Neural cell (in vitro differentiated cells): ENCODE results near the gene ARF3. TPM values are rescaled to one million over a fixed set of nuclear protein-coding genes. Genes with fewer than 3 reads are reported as not detected.
A peak's percentile ranks its signal among the peaks of the same experiment; 100 is the strongest.

ENCODE experiments used
- H2AFZ ChIP-seq: fragments of 200-600, 300-800 bp; sonication (generic), shearing (Covaris generic); 2 replicates; pipeline ENCODE4 v1.6.0; 2014; ENCODE audit warnings: low read depth, mild to moderate bottlenecking, antibody characterized with exemption, low read length, moderate library complexity
- H3F3A ChIP-seq: fragments of 200-600 bp; shearing (Covaris generic); 2 replicates; pipeline ENCODE4 v1.6.1; 2016; ENCODE audit warnings: mild to moderate bottlenecking, moderate library complexity, mixed read lengths, antibody characterized with exemption, low read length; ENCODE audit not compliant: insufficient read depth, poor library complexity, severe bottlenecking
- H3K27ac ChIP-seq: fragments of 200-600, 300-800 bp; sonication (generic), shearing (Covaris generic); 2 replicates; pipeline ENCODE4 v1.5.1; 2014; ENCODE audit warnings: mild to moderate bottlenecking, low read length, moderate library complexity
- H3K27me3 ChIP-seq: fragments of 300-800, 200-600 bp; sonication (generic), shearing (Covaris generic); 2 replicates; pipeline ENCODE4 v1.6.0; 2014; ENCODE audit warnings: mild to moderate bottlenecking, low read depth, low read length, moderate library complexity; ENCODE audit not compliant: insufficient read depth
- H3K36me3 ChIP-seq: fragments of 300-800, 200-600 bp; sonication (generic), shearing (Covaris generic); 2 replicates; pipeline ENCODE4 v1.5.1; 2014; ENCODE audit warnings: mild to moderate bottlenecking, antibody characterized with exemption, low read length, moderate library complexity; ENCODE audit not compliant: insufficient read depth
- H3K4me2 ChIP-seq: fragments of 300-800, 200-600 bp; sonication (generic), shearing (Covaris generic); 2 replicates; pipeline ENCODE4 v1.6.0; 2014; ENCODE audit warnings: mild to moderate bottlenecking, low read length
- H3K4me3 ChIP-seq: fragments of 300-800, 200-600 bp; sonication (generic), shearing (Covaris generic); 2 replicates; pipeline ENCODE4 v1.5.1; 2014; ENCODE audit warnings: mild to moderate bottlenecking, low read length, moderate library complexity
- H3K79me2 ChIP-seq: fragments of 200-600 bp; shearing (Covaris generic); replicated peaks from 2 replicates; pipeline ENCODE4 v1.6.0; 2014; ENCODE audit warnings: mild to moderate bottlenecking, low read length, moderate library complexity; ENCODE audit not compliant: insufficient read depth
- H3K9ac ChIP-seq: fragments of 300-800, 200-600 bp; sonication (generic), shearing (Covaris generic); 2 replicates; pipeline ENCODE4 v1.6.1; 2016; ENCODE audit warnings: mild to moderate bottlenecking, low read length, mixed read lengths
- H3K9me2 ChIP-seq: fragments of 200-600 bp; shearing (Covaris generic); 2 replicates; pipeline ENCODE4 v1.6.1; 2016; ENCODE audit warnings: mild to moderate bottlenecking, low read length, mixed read lengths; ENCODE audit not compliant: insufficient read depth
- H3K9me3 ChIP-seq: fragments of 200-600, 300-800 bp; sonication (generic), shearing (Covaris generic); 2 replicates; pipeline ENCODE4 v1.6.1; 2016; ENCODE audit warnings: mild to moderate bottlenecking, mixed run types, low read length, moderate library complexity, mixed read lengths
- H4K20me1 ChIP-seq: fragments of 200-600 bp; shearing (Covaris generic); 2 replicates; pipeline ENCODE4 v1.6.1; 2016; ENCODE audit warnings: mild to moderate bottlenecking, mixed run types; ENCODE audit not compliant: insufficient read depth
- CTCF ChIP-seq: fragments of 450-650 bp; IDR thresholded peaks from 2 replicates; pipeline ENCODE4 v1.5.1; 2014; ENCODE audit warnings: antibody characterized with exemption, mild to moderate bottlenecking, moderate library complexity; ENCODE audit not compliant: poor library complexity, severe bottlenecking
- EP300 ChIP-seq: fragments of 450-650 bp; conservative IDR thresholded peaks from 2 replicates; pipeline ENCODE4 v1.6.1; 2014; ENCODE audit warnings: antibody characterized with exemption, mild to moderate bottlenecking, moderate library complexity; ENCODE audit not compliant: poor library complexity, severe bottlenecking
- EZH2 ChIP-seq: fragments of 200-600, 300-800 bp; shearing (Covaris generic), sonication (generic); IDR thresholded peaks from 2 replicates; pipeline ENCODE4 v1.6.1; 2014; ENCODE audit warnings: antibody characterized with exemption, low read length, borderline replicate concordance, mild to moderate bottlenecking; ENCODE audit not compliant: insufficient read depth, poor library complexity, severe bottlenecking
- MXI1 ChIP-seq: fragments of 450-650 bp; conservative IDR thresholded peaks from 2 replicates; pipeline ENCODE4 v1.6.1; 2014; ENCODE audit warnings: antibody characterized with exemption, mild to moderate bottlenecking; ENCODE audit not compliant: poor library complexity, severe bottlenecking
- POLR2AphosphoS5 ChIP-seq: IDR thresholded peaks from 2 replicates; pipeline ENCODE4 v1.6.1; 2012
- RAD21 ChIP-seq: fragments of 450-650 bp; conservative IDR thresholded peaks from 2 replicates; pipeline ENCODE4 v1.6.1; 2014; ENCODE audit warnings: antibody characterized with exemption, mild to moderate bottlenecking, moderate library complexity
- SMC3 ChIP-seq: fragments of 450-650 bp; conservative IDR thresholded peaks from 2 replicates; pipeline ENCODE4 v1.6.1; 2014; ENCODE audit warnings: antibody characterized with exemption, mild to moderate bottlenecking, moderate library complexity; ENCODE audit not compliant: poor library complexity
- TAF1 ChIP-seq: IDR thresholded peaks from 2 replicates; pipeline ENCODE4 v1.6.1; 2012; ENCODE audit warnings: low read depth
- polyA plus RNA-seq: library from polyadenylated mRNA; depleted of rRNA; stranded (reverse); fragments of >200 nt; gene quantifications from 2 replicates; pipeline ENCODE4 v1.2.3, GENCODE V29; 2014
- TF ChIP-seq, protein P1 (sequence below): IDR thresholded peaks from 2 replicates; pipeline ENCODE4 v1.6.1; 2012; ENCODE audit warnings: borderline replicate concordance

The ARF3 gene
- polyA plus RNA-seq, 1 donor from 2014 or later, result 114 TPM

DNA sequence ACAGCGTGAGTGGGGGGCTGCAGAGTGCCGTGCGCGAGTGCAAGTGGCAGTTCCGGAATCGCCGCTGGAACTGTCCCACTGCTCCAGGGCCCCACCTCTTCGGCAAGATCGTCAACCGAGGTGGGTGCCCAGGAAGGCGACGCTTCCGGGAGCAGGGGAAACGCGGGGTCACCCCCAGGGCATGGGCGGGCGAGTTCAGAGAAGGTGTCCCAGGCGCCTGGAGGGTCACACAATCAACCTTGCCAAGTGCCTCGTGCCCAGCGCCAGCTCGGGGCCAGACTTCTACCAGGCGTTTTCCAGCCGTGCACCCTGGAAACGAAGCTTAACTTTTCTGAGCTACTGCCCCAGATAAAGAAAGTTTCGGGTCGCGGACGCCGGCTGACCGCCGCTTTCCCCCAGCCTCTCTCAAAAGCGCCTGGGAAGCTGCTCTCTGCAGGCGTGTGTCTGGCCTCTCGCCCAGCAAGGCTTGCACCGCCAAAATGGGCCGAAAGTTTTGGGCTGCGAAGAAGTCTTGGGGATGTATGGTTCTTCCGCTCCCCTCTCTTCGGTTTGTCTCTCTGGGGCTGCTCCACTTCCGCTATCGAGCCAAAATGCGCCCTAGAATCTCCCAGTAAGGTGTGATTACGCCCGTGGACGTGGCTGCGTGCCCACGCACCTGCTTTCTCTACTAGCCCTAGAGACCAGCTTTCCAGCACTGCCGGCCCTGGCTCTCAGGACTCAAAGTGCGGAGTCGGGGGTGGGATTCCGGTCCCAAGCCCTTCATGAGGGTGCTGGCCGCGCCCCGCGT, 22.5 kb upstream of the ARF3 start:
- Histone ChIP-seq H3K27ac (no peak overlapping the region), H3K4me3 (peak overlapping the region; percentile 68), H3F3A (no peaks in the 10 kb centered on the region), H3K79me2 (no peaks in the 10 kb centered on the region), H3K36me3 (no peaks in the 10 kb centered on the region), H3K9ac (no peak overlapping the region), H3K4me2 (no peak overlapping the region), H4K20me1 (no peaks in the 10 kb centered on the region), H2AFZ (no peak overlapping the region), H3K9me3 (no peaks in the 10 kb centered on the region), H3K27me3 (peaks cover 99% of the 10 kb centered on the region), H3K9me2 (no peaks in the 10 kb centered on the region)
- TF ChIP-seq RAD21 (no peak), EZH2 (peak; percentile 36)

GRCh38 chr12:48978741-48979601, 21.7 kb upstream of the ARF3 start:
- TF ChIP-seq POLR2AphosphoS5 (no peak), EZH2 (peak; percentile 90), RAD21 (no peak)
- TF ChIP-seq, protein P1, sequence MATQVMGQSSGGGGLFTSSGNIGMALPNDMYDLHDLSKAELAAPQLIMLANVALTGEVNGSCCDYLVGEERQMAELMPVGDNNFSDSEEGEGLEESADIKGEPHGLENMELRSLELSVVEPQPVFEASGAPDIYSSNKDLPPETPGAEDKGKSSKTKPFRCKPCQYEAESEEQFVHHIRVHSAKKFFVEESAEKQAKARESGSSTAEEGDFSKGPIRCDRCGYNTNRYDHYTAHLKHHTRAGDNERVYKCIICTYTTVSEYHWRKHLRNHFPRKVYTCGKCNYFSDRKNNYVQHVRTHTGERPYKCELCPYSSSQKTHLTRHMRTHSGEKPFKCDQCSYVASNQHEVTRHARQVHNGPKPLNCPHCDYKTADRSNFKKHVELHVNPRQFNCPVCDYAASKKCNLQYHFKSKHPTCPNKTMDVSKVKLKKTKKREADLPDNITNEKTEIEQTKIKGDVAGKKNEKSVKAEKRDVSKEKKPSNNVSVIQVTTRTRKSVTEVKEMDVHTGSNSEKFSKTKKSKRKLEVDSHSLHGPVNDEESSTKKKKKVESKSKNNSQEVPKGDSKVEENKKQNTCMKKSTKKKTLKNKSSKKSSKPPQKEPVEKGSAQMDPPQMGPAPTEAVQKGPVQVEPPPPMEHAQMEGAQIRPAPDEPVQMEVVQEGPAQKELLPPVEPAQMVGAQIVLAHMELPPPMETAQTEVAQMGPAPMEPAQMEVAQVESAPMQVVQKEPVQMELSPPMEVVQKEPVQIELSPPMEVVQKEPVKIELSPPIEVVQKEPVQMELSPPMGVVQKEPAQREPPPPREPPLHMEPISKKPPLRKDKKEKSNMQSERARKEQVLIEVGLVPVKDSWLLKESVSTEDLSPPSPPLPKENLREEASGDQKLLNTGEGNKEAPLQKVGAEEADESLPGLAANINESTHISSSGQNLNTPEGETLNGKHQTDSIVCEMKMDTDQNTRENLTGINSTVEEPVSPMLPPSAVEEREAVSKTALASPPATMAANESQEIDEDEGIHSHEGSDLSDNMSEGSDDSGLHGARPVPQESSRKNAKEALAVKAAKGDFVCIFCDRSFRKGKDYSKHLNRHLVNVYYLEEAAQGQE, result no peak
- Histone ChIP-seq H3K4me2 (no peak overlapping the region), H4K20me1 (no peaks in the 10 kb centered on the region), H3K9me2 (no peaks in the 10 kb centered on the region), H3K4me3 (peak overlapping the region; percentile 10), H3K9ac (no peak overlapping the region), H3K36me3 (no peaks in the 10 kb centered on the region), H2AFZ (no peak overlapping the region), H3F3A (no peaks in the 10 kb centered on the region), H3K27ac (no peak overlapping the region), H3K9me3 (no peaks in the 10 kb centered on the region), H3K27me3 (peaks cover 99% of the 10 kb centered on the region), H3K79me2 (no peaks in the 10 kb centered on the region)

GRCh38 chr12:48978291-48978740, 21.0 kb upstream of the ARF3 start, which contains the start of gene WNT1:
Gene WNT1 (plus strand): TSS chr12:48978322. CDS start chr12:48978651, 329 bp downstream.
- Histone ChIP-seq H3K9me2 (no peaks in the 10 kb centered on the region), H3K27me3 (peaks cover 99% of the 10 kb centered on the region), H3K27ac (no peak within 1 kb of the TSS), H2AFZ (no peak within 1 kb of the TSS), H3K36me3 (no peaks in the 10 kb centered on the region), H3K9ac (no peak within 1 kb of the TSS), H3K4me3 (peak within 1 kb of the TSS; percentile 10), H3K79me2 (no peaks in the 10 kb centered on the region), H4K20me1 (no peaks in the 10 kb centered on the region), H3K4me2 (no peak within 1 kb of the TSS), H3K9me3 (no peaks in the 10 kb centered on the region), H3F3A (no peaks in the 10 kb centered on the region)
- TF ChIP-seq RAD21 (no peak), TAF1 (no peak), POLR2AphosphoS5 (no peak), SMC3 (no peak), EZH2 (no peak), EP300 (no peak), CTCF (no peak), MXI1 (no peak)
- TF ChIP-seq, protein P1, result no peak
